Stomach smooth muscle (tissue), 2 donors: ENCODE data around the gene CRYL1.

Experiments used
- H3K27ac ChIP-seq: one replicate; pipeline ENCODE4 v1.7.0; 2013; ENCODE audit warnings: mild to moderate bottlenecking, low read length, inconsistent platforms
- H3K27me3 ChIP-seq, 2 donors: one replicate each; pipeline ENCODE4 v1.7.0; 2013; ENCODE audit warnings: low read length in 2 of 2; ENCODE audit not compliant: insufficient read depth in 2 of 2, control insufficient read depth in 1 of 2
- H3K36me3 ChIP-seq, 2 donors: one replicate each; pipeline ENCODE4 v1.7.0; 2013; ENCODE audit warnings: low read length in 2 of 2; ENCODE audit not compliant: control insufficient read depth in 2 of 2, insufficient read depth in 2 of 2
- H3K4me1 ChIP-seq: one replicate; pipeline ENCODE4 v1.7.0; 2013; ENCODE audit warnings: low read length; ENCODE audit not compliant: control insufficient read depth, insufficient read depth
- H3K4me3 ChIP-seq, 2 donors: one replicate each; pipeline ENCODE4 v1.7.0; 2013; ENCODE audit warnings: low read length in 2 of 2
- H3K9ac ChIP-seq, 2 donors: one replicate each; pipeline ENCODE4 v1.7.0; 2013; ENCODE audit warnings: low read length in 2 of 2, mild to moderate bottlenecking in 1 of 2
- H3K9me3 ChIP-seq, 2 donors: one replicate each; pipeline ENCODE4 v1.7.0; 2013; ENCODE audit warnings: low read length in 2 of 2; ENCODE audit not compliant: control insufficient read depth in 2 of 2
- donor health status: healthy.
- donor health status: Pancreatic carcinoma.

The CRYL1 gene

DNA sequence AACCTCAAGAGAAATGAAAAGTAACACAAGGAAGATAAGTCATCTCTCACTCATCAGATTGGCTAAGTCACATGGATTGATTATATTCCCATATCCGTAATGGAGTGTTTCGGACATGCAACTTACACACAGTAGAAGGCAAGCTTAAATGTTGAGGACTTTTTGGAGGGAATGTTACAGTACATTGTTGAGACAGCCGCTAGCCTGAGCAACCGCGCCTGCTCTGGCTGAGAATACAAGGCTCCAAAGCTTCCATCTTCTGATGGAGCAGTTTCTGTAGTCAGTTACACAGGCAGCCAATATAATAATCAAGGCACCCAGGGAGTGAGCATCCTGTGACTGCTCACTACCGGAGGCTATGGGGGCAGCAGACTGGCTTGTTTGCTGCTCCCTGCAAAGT lies 1.0 kb upstream of the CRYL1 start:
- H3K9ac ChIP-seq: peak overlapping the region; percentile 80
- no peaks in the 10 kb centered on the region for H3K36me3 ChIP-seq
- H3K4me3 ChIP-seq: peak overlapping the region; percentile 93 to 95
- no peak overlapping the region for H3K27ac ChIP-seq
- H3K27me3 ChIP-seq: no peaks in the 10 kb centered on the region
- peaks cover 18% of the 10 kb centered on the region for H3K4me1 ChIP-seq
- no peaks in the 10 kb centered on the region for H3K9me3 ChIP-seq

DNA sequence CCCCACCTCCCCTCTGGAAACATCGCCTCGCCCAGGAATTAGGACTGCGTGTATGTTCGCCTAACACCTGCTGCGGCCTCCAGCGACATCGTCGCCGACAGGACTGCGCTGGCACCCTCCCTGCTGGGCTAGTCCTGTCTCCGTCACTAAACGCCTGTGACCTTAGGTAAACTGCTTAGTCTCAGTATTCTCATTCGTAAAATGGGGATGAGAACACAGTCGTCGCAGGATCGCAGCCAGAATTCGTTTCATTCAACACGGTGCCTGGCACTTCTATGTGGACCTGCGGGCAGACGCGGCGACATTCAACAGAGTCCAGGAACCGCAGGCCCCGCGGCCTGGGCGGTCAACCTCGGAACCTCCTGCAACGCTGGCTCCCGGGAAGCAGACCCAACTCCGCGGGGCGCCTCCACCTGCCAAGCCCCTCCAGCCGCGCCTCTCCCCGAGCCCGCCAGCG lies 485 bp downstream of the CRYL1 start:
- Histone ChIP-seq H3K36me3 (no peaks in the 10 kb centered on the region), H3K4me3 (peak overlapping the region; percentile 93 to 95), H3K27me3 (no peaks in the 10 kb centered on the region), H3K27ac (no peak overlapping the region), H3K9ac (peak overlapping the region; percentile 80 to 87), H3K4me1 (peaks cover 18% of the 10 kb centered on the region), H3K9me3 (no peaks in the 10 kb centered on the region)

GRCh38 chr13:20521364-20522115 lies 4.1 kb downstream of the CRYL1 start:
- Histone ChIP-seq H3K4me1 (peaks cover 14% of the 10 kb centered on the region), H3K27ac (no peak overlapping the region), H3K4me3 (no peak overlapping the region), H3K36me3 (no peaks in the 10 kb centered on the region), H3K27me3 (no peaks in the 10 kb centered on the region), H3K9me3 (no peaks in the 10 kb centered on the region), H3K9ac (no peak overlapping the region)

- H3K36me3 ChIP-seq: no peaks in the 10 kb centered on the region
- no peak overlapping the region for H3K4me3 ChIP-seq
- H3K9me3 ChIP-seq: no peaks in the 10 kb centered on the region
- H3K27me3 ChIP-seq: no peaks in the 10 kb centered on the region
- no peak overlapping the region for H3K27ac ChIP-seq
- H3K4me1 ChIP-seq: peaks cover 4% of the 10 kb centered on the region
- no peak overlapping the region for H3K9ac ChIP-seq
These were observed 5.8 kb downstream of the CRYL1 start for GRCh38 chr13:20519875-20520274.

GRCh38 chr13:20518660-20519100 lies 7.0 kb downstream of the CRYL1 start:
- H3K27ac ChIP-seq: no peak overlapping the region

DNA sequence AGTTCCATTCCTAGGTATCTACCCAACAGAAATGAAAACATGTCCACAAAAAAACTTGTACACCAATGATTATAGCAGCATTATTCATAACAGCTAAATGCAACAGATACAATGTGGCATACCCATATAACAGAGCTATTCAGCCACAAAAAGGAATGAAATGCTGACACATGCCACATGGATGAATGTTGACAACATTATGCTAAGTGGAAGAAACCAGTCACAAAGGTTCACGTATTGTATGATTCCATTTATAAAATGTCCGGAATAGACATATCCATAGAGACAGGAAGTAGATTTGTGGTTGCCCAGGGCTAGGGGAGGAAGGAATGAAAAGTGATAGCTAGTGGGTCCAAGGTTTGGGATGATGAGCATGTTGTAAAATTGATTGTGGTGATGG lies 10.8 kb downstream of the CRYL1 start:
- H3K9me3 ChIP-seq: no peaks in the 10 kb centered on the region
- no peak overlapping the region for H3K4me3 ChIP-seq

More at GRCh38 chr13:20518660-20519100, 7.0 kb downstream of the CRYL1 start:
- Histone ChIP-seq H3K4me3 (peak overlapping the region in 1 of 2 donors; percentile 35), H3K27me3 (no peaks in the 10 kb centered on the region), H3K9me3 (no peaks in the 10 kb centered on the region), H3K4me1 (no peaks in the 10 kb centered on the region), H3K9ac (no peak overlapping the region), H3K36me3 (no peaks in the 10 kb centered on the region)

GRCh38 chr13:20513466-20513995 lies 12.1 kb downstream of the CRYL1 start:
- Histone ChIP-seq H3K4me3 (no peak overlapping the region), H3K36me3 (peaks cover 8 to 18% of the 10 kb centered on the region in 2 donors), H3K27ac (no peak overlapping the region), H3K9me3 (no peaks in the 10 kb centered on the region), H3K27me3 (no peaks in the 10 kb centered on the region), H3K9ac (no peak overlapping the region), H3K4me1 (no peaks in the 10 kb centered on the region)

More for the DNA sequence above, 10.8 kb downstream of the CRYL1 start:
- Histone ChIP-seq H3K27ac (no peak overlapping the region), H3K36me3 (peaks cover 8 to 18% of the 10 kb centered on the region in 2 donors), H3K9ac (no peak overlapping the region), H3K4me1 (no peaks in the 10 kb centered on the region), H3K27me3 (no peaks in the 10 kb centered on the region)

DNA sequence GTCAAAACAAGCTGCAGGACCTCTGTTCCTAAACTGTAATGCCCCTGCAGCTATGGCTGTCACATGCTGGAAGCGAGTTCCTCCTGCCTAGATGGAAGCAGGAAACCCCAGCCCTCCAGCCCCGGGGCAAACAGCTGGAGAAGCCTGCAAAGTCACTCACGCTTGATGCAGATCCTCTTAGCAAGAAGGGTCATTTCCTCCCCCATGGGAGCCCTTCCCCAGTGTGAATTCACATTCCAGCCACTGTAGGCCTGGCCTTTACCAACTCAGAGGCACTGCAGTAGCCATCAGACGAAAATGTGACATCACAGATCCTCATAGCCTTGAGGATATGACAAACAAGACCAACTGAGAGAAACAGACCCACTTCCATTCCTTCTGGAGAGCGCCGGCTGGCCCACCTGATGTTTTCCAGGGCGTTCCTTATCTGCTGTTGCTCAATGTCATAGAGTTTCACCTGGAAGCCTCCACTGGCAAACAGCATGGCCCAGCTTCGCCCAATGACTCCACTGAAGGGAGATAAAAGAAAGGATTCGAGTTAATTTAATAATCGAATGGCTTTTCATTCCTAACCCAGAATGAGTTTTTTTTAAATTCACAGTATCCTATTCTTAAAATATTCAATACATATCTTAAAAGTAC lies 13.5 kb downstream of the CRYL1 start:
- Histone ChIP-seq H3K4me1 (no peaks in the 10 kb centered on the region), H3K36me3 (peaks cover 8 to 18% of the 10 kb centered on the region in 2 donors), H3K9ac (no peak overlapping the region), H3K9me3 (no peaks in the 10 kb centered on the region), H3K4me3 (no peak overlapping the region), H3K27me3 (no peaks in the 10 kb centered on the region), H3K27ac (no peak overlapping the region)

DNA sequence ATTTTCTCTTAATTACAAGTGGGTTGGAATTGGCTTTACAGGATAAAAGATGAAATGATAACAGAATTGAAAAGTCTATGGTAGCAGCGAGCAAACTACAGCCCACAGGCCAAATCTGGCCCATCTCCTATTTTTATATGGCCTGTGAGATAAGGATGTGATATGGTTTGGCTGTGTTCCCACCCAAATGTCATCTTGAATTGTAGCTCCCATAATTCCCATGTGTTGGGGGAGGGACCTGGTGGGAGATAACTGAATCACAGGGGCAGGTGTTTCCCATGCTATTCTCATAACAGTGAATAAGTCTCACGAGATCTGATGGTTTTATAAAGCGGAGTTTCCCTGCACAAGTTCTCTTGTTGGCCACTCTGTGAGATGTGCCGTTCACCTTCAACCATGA lies 19.0 kb downstream of the CRYL1 start:
- H3K36me3 ChIP-seq: peaks cover 4 to 12% of the 10 kb centered on the region in 2 donors
- H3K4me3 ChIP-seq: no peak overlapping the region

DNA sequence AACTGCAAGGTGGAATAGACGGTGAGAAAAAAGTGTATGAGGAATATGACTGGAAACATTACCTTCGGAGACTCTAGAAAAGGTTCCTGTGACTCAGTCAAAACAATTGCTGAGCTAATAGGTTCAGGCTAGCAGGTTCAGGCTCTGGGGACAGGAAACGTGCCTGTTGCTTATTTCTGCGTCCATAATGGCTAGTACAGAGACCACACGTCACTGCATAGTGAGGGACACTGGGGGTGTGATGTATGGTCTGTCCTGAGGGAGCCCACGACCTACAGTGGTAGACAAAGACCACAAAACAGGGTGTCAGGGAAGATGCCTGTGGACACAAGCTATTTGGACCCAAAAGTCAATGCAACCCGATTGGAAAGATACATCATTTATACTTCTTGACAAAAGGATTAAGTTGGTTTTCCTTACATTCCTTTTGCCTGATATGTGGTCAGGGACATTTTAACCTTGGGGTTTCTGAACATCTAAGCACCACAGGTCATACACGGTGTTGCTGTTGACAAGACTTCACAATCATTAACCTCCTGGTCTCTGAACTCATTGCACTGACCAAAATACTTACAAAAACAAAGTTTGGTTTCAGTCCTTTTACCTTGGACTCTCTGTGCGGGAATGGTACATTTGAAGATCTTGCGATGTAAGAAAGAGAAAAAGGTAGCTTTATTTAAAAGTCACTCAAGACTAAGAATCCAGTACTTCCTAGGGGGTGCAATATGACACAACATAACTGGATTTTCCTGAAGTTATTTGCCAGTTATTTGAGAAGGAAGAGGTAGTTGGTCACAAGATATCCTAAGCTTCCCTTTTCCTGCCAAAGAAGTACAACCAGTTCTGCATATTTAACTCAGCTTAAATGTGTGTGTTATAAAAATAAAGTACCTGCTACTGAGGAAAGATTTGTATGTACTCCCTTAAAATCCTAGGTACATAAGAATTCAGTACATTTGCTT lies 20.0 kb downstream of the CRYL1 start:
- H3K36me3 ChIP-seq: peaks cover 0 to 3% of the 10 kb centered on the region in 2 donors
- H3K9me3 ChIP-seq: no peaks in the 10 kb centered on the region
- no peak overlapping the region for H3K4me3 ChIP-seq
- no peak overlapping the region for H3K9ac ChIP-seq
- no peaks in the 10 kb centered on the region for H3K4me1 ChIP-seq
- H3K27ac ChIP-seq: no peak overlapping the region
- no peaks in the 10 kb centered on the region for H3K27me3 ChIP-seq

More for the DNA sequence above, 19.0 kb downstream of the CRYL1 start:
- H3K9ac ChIP-seq: no peak overlapping the region
- H3K27me3 ChIP-seq: no peaks in the 10 kb centered on the region
- H3K4me1 ChIP-seq: no peaks in the 10 kb centered on the region
- H3K27ac ChIP-seq: no peak overlapping the region
- no peaks in the 10 kb centered on the region for H3K9me3 ChIP-seq
